K562 (cell line): ENCODE measurements around the gene ERAS. TPM values are rescaled to one million over a fixed set of nuclear protein-coding genes. Genes with fewer than 3 reads are reported as not detected.

ENCODE experiments used
- ARHGAP35 ChIP-seq: fragments of 450-650 bp; IDR thresholded peaks from 2 replicates; pipeline ENCODE4 v1.6.1; 2018; ENCODE audit not compliant: partially characterized antibody
- ATF4 ChIP-seq: fragments of 450-650 bp; formaldehyde crosslinking; IDR thresholded peaks from 2 replicates; pipeline ENCODE4 v1.4.0; 2022; ENCODE audit warnings: mild to moderate bottlenecking, moderate library complexity
- E2F5 ChIP-seq: sonication (generic); formaldehyde crosslinking; IDR thresholded peaks from 2 replicates; pipeline ENCODE4 v1.8.0; 2022; ENCODE audit warnings: mild to moderate bottlenecking, missing genetic modification reagents
- MBD1 ChIP-seq: fragments of 250-450 bp; sonication (Bioruptor Pico); IDR thresholded peaks from 2 replicates; pipeline ENCODE4 v1.8.0; 2022; ENCODE audit warnings: inconsistent platforms
- MLX ChIP-seq, 2 experiments: fragments of 450-650 bp in 1 of 2; sonication (generic) in 1 of 2; formaldehyde crosslinking; conservative IDR thresholded peaks; 2 replicates each; pipeline versions ENCODE4 v1.4.0 to v1.8.1; 2020 to 2022; ENCODE audit warnings: mild to moderate bottlenecking in 1 of 2, missing genetic modification reagents in 1 of 2
- POLR2A ChIP-seq: fragments of 450-650 bp; conservative IDR thresholded peaks from 2 replicates; pipeline ENCODE4 v1.6.1; 2016
- SLC30A9 ChIP-seq: fragments of 250-450 bp; sonication (Bioruptor Pico); IDR thresholded peaks from 2 replicates; pipeline ENCODE4 v1.8.0; 2022; ENCODE audit warnings: mild to moderate bottlenecking, moderate library complexity
- SMAD4 ChIP-seq: fragments of 250-450 bp; sonication (Bioruptor Pico); conservative IDR thresholded peaks from 2 replicates; pipeline ENCODE4 v1.8.0; 2021; ENCODE audit warnings: inconsistent platforms, mild to moderate bottlenecking, moderate library complexity
- TCF7 ChIP-seq: sonication (generic); IDR thresholded peaks from 2 replicates; pipeline ENCODE4 v1.6.1; 2016; ENCODE audit warnings: antibody characterized with exemption, borderline replicate concordance
- U2AF1 ChIP-seq: fragments of 200-400 bp; formaldehyde crosslinking; optimal IDR thresholded peaks from 2 replicates; pipeline ENCODE3; 2017; ENCODE audit warnings: mild to moderate bottlenecking, low read depth, low read length, moderate library complexity
- USF2 ChIP-seq: sonication (generic); formaldehyde crosslinking; IDR thresholded peaks from 2 replicates; pipeline ENCODE4 v1.5.0; 2020; ENCODE audit warnings: missing genetic modification reagents
- ZC3H11A ChIP-seq: IDR thresholded peaks from 2 replicates; pipeline ENCODE4 v1.6.1; 2012; ENCODE audit warnings: low read depth, low read length, improper control_type of control experiment
- ZNF175 ChIP-seq: fragments of 200-800 bp; sonication (Bioruptor generic); IDR thresholded peaks from 2 replicates; pipeline ENCODE4 v1.6.1; 2016; ENCODE audit warnings: low read depth, mild to moderate bottlenecking, missing genetic modification characterization, missing compliant biosample characterization
- ZNF518B ChIP-seq: fragments of 250-450 bp; sonication (Bioruptor Pico); IDR thresholded peaks from 2 replicates; pipeline ENCODE4 v1.5.0; 2021; ENCODE audit warnings: mild to moderate bottlenecking, moderate library complexity
- ZNF586 ChIP-seq: fragments of 450-650 bp; formaldehyde crosslinking; conservative IDR thresholded peaks from 2 replicates; pipeline ENCODE4 v1.4.0; 2020; ENCODE audit warnings: mild to moderate bottlenecking, moderate library complexity
- ZNF740 ChIP-seq, 3 experiments: fragments of 200-800 bp in 1 of 3; sonication (Bioruptor generic) in 1 of 3; sonication (generic) in 1 of 3; formaldehyde crosslinking in 1 of 3; IDR thresholded peaks; 2 replicates each; pipeline versions ENCODE4 v1.6.1 to v1.8.0; 2016 to 2022; ENCODE audit warnings: mild to moderate bottlenecking in 2 of 3, missing compliant biosample characterization in 2 of 3, missing genetic modification characterization in 2 of 3, missing genetic modification reagents in 1 of 3
- polyA plus RNA-seq, 8 experiments: library from polyadenylated mRNA; depleted of rRNA in 4 of 8; stranded (reverse) in 5 of 8; unstranded in 3 of 8; fragments of >200 nt; fragmentation: Nextera tagmentation in 2 of 8; fragmentation: Illumina TruSeq in 1 of 8; extraction: Ambion mirVana in 2 of 8; extraction: Trizol in 1 of 8; gene quantifications; 2 replicates each; pipeline versions ENCODE4 v1.2.1 to v1.2.3, GENCODE V29; 2011 to 2014; ENCODE audit warnings: inconsistent platforms in 1 of 8, missing spikeins in 1 of 8
- total RNA-seq, 7 experiments: library from RNA; depleted of rRNA in 6 of 7; stranded (reverse); fragments of >200 nt in 6 of 7; fragmentation: Illumina TruSeq in 2 of 7; extraction: Trizol in 2 of 7; gene quantifications; 2 replicates each; pipeline versions ENCODE4 v1.2.1 to v1.2.3, GENCODE V29; 2011 to 2021; ENCODE audit warnings: low replicate concordance in 1 of 7

The ERAS gene
- total and polyA plus RNA-seq, 9 of the 15 experiments (the other 6 are each of a cell fraction or from before 2014, with no cell fraction given) = 0.07 to 0.12 TPM; not detected in 7

- TF ChIP-seq ZNF740 (CRISPR knock-in tag; IDR thresholded peaks at IDR 0.05) (no peak), ZNF740 (tag; IDR thresholded peaks at IDR 0.05) (no peak), MBD1 (CRISPR knock-in tag) (no peak), SLC30A9 (CRISPR knock-in tag) (no peak), ARHGAP35 (no peak), ATF4 (no peak), ZNF518B (CRISPR knock-in tag) (no peak), USF2 (CRISPR knock-in tag) (no peak), MLX (CRISPR knock-in tag; conservative IDR thresholded peaks at IDR 0.05) (no peak), ZNF586 (CRISPR knock-in tag) (no peak), ZNF175 (CRISPR knock-in tag) (no peak), U2AF1 (no peak), POLR2A (no peak), ZC3H11A (no peak), SMAD4 (CRISPR knock-in tag) (peak; percentile 90), TCF7 (no peak), E2F5 (CRISPR knock-in tag) (no peak)
Observed at GRCh38 chrX:48785540-48786214, 40.6 kb upstream of the ERAS start (continued).
